ENCODE measurements around the gene FMO3.

FMO3 gene

GRCh38 chr1:171127099-171127498 lies 36.4 kb downstream of the FMO3 start:
- Histone ChIP-seq H3K4me3 (no peak overlapping the region), H3K27ac (peak overlapping the region in 1 of 2 donors; percentile 66)
- DNase-seq (ENCODE audit: low spot score), result no peak
- TF ChIP-seq CTCF (IDR thresholded peaks at IDR 0.05), result no peak

- Histone ChIP-seq H3K4me3 (no peak overlapping the region), H3K27ac (peak overlapping the region in 1 of 2 donors; percentile 66)
- no peak for DNase-seq (ENCODE audit: low spot score)
- TF ChIP-seq CTCF (IDR thresholded peaks at IDR 0.05), result no peak
These were observed 36.8 kb downstream of the FMO3 start for GRCh38 chr1:171127501-171127900.

GRCh38 chr1:171128463-171128862 lies 37.8 kb downstream of the FMO3 start:
- H3K4me3 ChIP-seq, result no peak overlapping the region
- TF ChIP-seq CTCF (IDR thresholded peaks at IDR 0.05), result no peak
- peak overlapping the region in 1 of 2 donors; percentile 66 for H3K27ac ChIP-seq
- DNase-seq (ENCODE audit: low spot score), result no peak

GRCh38 chr1:171134204-171134923 lies 43.7 kb downstream of the FMO3 start:
- no peak for TF ChIP-seq CTCF (IDR thresholded peaks at IDR 0.05)
- H3K4me3 ChIP-seq, result no peak overlapping the region
- DNase-seq (ENCODE audit: low spot score), result no peak
- peak overlapping the region; percentile 29 to 57 for H3K27ac ChIP-seq

- no peak for TF ChIP-seq CTCF (IDR thresholded peaks at IDR 0.05)
- no peak for DNase-seq (ENCODE audit: low spot score)
- Histone ChIP-seq H3K27ac (peak overlapping the region in 1 of 2 donors; percentile 61), H3K4me3 (no peak overlapping the region)
These were observed 46.9 kb downstream of the FMO3 start for GRCh38 chr1:171137580-171137979.

GRCh38 chr1:171138980-171139379 lies 48.3 kb downstream of the FMO3 start:
- Histone ChIP-seq H3K4me3 (no peak overlapping the region), H3K27ac (no peak overlapping the region)
- no peak for DNase-seq (ENCODE audit: low spot score)
- TF ChIP-seq CTCF (IDR thresholded peaks at IDR 0.05), result no peak

GRCh38 chr1:171139890-171140289 lies 49.2 kb downstream of the FMO3 start:
- peak overlapping the region; percentile 83 to 86 for H3K27ac ChIP-seq
- TF ChIP-seq CTCF (IDR thresholded peaks at IDR 0.05), result no peak

More at GRCh38 chr1:171139890-171140289, 49.2 kb downstream of the FMO3 start:
- no peak overlapping the region for H3K4me3 ChIP-seq
- no peak for DNase-seq (ENCODE audit: low spot score)
